DOHH2 (cell line): ENCODE data around the gene ZSCAN5A.

Experiments used
- CTCF ChIP-seq: fragments of 200-600 bp; sonication (generic); IDR thresholded peaks from one replicate; pipeline ENCODE4 v1.5.1; 2014; ENCODE audit warnings: antibody characterized with exemption, mild to moderate bottlenecking, low read depth, low read length; ENCODE audit not compliant: poor library complexity, severe bottlenecking
- EZH2phosphoT487 ChIP-seq: fragments of 200-600 bp; sonication (generic); IDR thresholded peaks from 2 replicates; pipeline ENCODE4 v1.6.1; 2017; ENCODE audit warnings: borderline replicate concordance, mild to moderate bottlenecking, antibody characterized with exemption, low read length, moderate library complexity, mixed read lengths

GRCh38 chr19:56266051-56266450 lies 48.6 kb downstream of the ZSCAN5A start:
- TF ChIP-seq CTCF (no peak), EZH2phosphoT487 (no peak)
